HUES64 (cell line): ENCODE data around the gene BTG2.

ENCODE experiments used
- H3K27ac ChIP-seq: 2 replicates; pipeline ENCODE4 v1.7.0; 2013; ENCODE audit warnings: low read depth, low read length, inconsistent platforms
- H3K27me3 ChIP-seq: 2 replicates; pipeline ENCODE4 v1.6.1; 2013; ENCODE audit warnings: mild to moderate bottlenecking, low read length; ENCODE audit not compliant: insufficient read depth
- H3K36me3 ChIP-seq: 2 replicates; pipeline ENCODE4 v1.6.1; 2013; ENCODE audit warnings: mild to moderate bottlenecking, low read length; ENCODE audit not compliant: insufficient read depth
- H3K4me1 ChIP-seq: 2 replicates; pipeline ENCODE4 v1.6.1; 2013; ENCODE audit warnings: mild to moderate bottlenecking, low read length, moderate library complexity; ENCODE audit not compliant: insufficient read depth
- H3K4me3 ChIP-seq: 2 replicates; pipeline ENCODE4 v1.5.1; 2013; ENCODE audit warnings: mild to moderate bottlenecking, low read length, moderate library complexity
- H3K9ac ChIP-seq: 2 replicates; pipeline ENCODE4 v1.6.1; 2013; ENCODE audit warnings: mild to moderate bottlenecking, low read depth, low read length
- H3K9me3 ChIP-seq: 2 replicates; pipeline ENCODE4 v1.6.1; 2013; ENCODE audit warnings: low read depth, low read length; ENCODE audit not compliant: insufficient read depth
- WGBS: fragments of 150-250, 120-280 bp; methylation state at CpG from one replicate; pipeline ENCODE4 v1.1.7; 2013; ENCODE audit warnings: missing lambda C conversion rate; 5-methylcytosine and 5-hydroxymethylcytosine counted together

Gene BTG2

DNA sequence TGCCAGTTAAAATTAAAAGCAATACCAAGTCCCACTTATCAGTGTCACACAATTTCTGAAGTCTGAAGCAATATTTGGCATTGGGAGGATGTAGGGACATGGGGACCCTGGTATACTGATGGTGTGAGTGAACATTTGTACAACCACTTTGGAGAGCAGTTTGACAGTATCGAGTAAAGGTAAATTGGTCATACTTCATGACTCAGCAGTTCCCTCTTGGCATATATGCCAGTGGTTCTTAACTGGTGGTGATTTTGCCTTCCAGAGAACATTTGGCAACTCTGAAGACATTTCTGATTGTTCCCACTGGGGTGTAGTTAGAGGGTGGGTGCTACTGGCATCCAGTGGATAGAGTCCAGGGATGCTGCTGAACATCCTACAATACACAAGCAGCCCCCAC is 25.9 kb downstream of the BTG2 start:
- Histone ChIP-seq H3K9ac (no peak overlapping the region), H3K9me3 (no peaks in the 10 kb centered on the region), H3K4me1 (peaks cover 22% of the 10 kb centered on the region), H3K4me3 (no peak overlapping the region), H3K27me3 (peaks cover 12% of the 10 kb centered on the region), H3K27ac (no peak overlapping the region), H3K36me3 (no peaks in the 10 kb centered on the region)
- 87% methylated on average over 1 of the region's 1 CpG for WGBS

DNA sequence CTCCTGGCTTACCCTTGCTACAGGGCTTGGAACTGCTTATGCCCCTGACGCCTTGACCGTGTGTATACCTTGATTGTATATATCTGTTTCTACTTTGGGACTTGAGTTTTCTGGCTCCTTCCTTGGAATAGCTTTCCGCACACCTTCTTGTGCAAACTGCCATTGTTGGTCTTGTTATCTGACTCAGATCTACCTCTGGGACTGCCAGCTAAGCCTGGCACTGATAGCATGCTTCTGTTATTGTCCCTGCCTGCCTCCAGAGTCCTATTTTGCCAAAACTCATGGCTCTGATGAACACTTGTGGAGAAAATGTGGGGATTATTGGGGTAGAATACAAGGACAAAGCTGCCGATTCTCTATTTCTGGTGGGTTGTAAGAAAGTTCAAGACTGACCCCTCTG is 30.2 kb downstream of the BTG2 start:
- no peaks in the 10 kb centered on the region for H3K9me3 ChIP-seq
- H3K27ac ChIP-seq, result no peak overlapping the region
- no peaks in the 10 kb centered on the region for H3K4me1 ChIP-seq
- no peaks in the 10 kb centered on the region for H3K27me3 ChIP-seq
- WGBS, result 95% methylated on average over 4 of the region's 4 CpGs
- H3K36me3 ChIP-seq, result no peaks in the 10 kb centered on the region
- H3K4me3 ChIP-seq, result no peak overlapping the region
- no peak overlapping the region for H3K9ac ChIP-seq

DNA sequence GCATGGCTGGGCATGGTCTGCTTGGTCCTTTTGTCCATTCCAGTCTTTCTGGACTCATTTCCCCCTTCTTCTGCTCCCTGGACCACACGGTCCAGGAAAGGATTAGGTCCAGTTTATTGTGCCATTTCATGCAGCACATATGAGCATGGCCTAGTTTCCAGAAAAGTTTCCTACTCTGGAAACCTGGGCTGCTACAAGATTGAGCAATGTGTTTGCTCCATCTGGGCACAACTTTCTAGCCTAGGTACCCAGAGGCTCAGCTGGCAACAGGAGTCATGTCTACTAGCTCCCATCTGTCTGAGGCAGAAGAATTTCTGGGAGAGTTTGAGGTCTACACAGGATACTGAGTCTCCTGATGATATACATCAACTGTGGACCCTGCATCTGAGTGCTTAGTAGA is 30.8 kb downstream of the BTG2 start:
- no peaks in the 10 kb centered on the region for H3K36me3 ChIP-seq
- WGBS, result 93% methylated on average over 1 of the region's 1 CpG
- no peaks in the 10 kb centered on the region for H3K4me1 ChIP-seq
- no peaks in the 10 kb centered on the region for H3K9me3 ChIP-seq
- H3K4me3 ChIP-seq, result no peak overlapping the region
- H3K9ac ChIP-seq, result no peak overlapping the region
- H3K27ac ChIP-seq, result no peak overlapping the region
- H3K27me3 ChIP-seq, result no peaks in the 10 kb centered on the region

DNA sequence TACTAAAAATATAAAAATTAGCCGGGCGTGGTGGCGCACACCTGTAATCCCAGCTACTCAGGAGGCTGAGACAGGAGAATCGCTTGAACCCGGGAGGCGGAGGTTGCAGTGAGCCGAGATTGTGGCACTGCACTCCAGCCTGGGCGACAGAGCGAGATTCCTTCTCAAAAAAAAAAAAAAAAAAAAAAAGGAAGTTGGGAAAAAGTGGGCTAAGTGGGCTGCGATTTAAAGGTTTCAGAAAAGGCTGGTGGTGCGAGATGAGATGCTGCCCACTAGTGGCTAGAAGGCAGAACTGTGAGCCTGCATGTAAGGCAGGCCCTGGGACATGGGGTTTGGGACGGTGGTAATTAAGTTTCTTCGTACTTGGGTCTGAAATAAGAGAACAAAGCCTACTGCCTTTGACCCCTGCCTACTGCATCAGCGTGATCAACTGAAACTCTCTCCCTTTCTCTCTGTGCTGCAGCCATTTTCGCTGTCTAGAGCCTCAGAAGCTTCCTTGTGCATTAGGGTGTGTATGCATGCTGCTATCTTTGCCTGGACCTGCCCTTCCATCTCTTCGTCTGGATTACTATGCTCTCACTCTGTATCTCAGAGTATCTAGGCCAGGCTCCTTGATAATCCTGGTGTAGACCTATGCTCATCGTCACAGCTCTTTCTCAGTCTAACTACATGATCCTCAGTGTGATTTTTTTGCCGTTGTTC is 33.2 kb downstream of the BTG2 start:
- Histone ChIP-seq H3K36me3 (no peaks in the 10 kb centered on the region), H3K4me1 (no peaks in the 10 kb centered on the region), H3K4me3 (no peak overlapping the region), H3K9ac (no peak overlapping the region), H3K27ac (no peak overlapping the region), H3K27me3 (no peaks in the 10 kb centered on the region), H3K9me3 (no peaks in the 10 kb centered on the region)
- WGBS, result 59% methylated on average over 16 of the region's 18 CpGs

DNA sequence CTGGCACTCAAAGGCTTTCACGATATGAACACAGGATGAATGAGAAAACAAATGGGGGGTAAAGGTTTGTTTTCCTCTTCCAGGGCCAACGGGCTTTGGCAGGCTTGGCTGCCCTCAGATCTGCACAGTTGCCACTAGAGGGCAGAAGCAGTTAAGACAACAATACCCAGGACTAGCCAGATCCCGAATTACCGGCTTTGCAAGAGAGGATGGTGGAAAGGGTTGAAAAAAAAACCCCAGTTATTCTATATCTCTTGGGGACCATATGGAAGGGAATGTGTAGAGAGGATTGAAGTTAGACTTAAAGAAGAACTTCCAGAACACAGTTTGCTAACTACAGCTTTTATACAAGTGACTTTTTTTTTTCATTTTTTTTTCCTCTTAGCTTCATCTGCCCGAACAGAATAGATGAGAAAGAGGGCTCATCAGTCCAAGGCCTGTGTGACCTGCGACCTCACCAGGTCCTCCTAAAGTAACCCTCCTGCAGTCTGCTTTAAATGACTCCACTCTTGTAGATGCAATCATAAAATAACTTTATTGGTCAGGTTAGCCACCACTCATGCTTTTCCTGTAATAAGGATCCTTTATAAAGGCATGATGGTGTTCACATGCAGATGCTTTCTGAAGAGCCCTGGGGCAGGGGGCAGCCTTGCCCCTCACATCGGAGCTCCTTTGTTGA is 34.9 kb downstream of the BTG2 start:
- 23% methylated on average over 7 of the region's 7 CpGs for WGBS
- Histone ChIP-seq H3K9ac (no peak overlapping the region), H3K27ac (no peak overlapping the region), H3K4me3 (no peak overlapping the region), H3K4me1 (no peaks in the 10 kb centered on the region), H3K27me3 (no peaks in the 10 kb centered on the region), H3K9me3 (no peaks in the 10 kb centered on the region), H3K36me3 (no peaks in the 10 kb centered on the region)

DNA sequence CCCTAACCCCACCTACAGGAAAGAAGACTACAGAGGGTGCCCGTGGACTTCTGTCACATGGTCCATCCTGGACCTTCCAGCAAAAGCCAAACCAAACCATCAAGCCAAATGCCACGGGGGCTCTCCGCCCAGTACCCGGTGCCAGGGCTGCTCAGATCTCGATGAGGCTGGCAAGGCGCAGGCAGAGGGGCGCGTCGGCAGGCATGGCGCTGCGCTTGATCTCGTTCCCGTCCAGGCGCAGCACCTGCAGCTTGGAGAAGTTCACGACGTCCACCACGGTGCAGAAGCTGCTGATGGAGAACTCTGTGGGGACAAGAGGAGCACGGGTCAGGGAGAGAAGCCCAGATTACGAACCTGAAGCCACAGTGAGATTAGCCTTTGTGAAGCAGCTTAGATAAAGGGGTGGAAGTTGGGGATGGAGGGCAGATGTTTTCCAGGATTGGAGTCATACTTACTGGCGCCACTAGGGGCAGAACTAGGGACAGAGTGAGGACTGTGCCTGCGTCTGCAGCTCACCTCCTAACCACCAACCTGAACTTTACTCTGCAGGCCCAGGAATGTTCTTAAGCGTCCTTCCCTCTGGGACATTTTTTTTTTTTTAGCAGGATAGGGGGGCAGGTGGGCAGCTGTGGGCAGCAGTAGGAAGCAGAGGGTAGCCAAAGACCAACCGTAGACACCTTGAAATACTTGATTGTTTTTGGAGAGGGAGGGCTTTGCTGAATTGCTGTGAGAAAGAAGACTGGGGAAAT is 37.0 kb downstream of the BTG2 start:
- no peaks in the 10 kb centered on the region for H3K27me3 ChIP-seq
- no peak overlapping the region for H3K4me3 ChIP-seq
- no peak overlapping the region for H3K9ac ChIP-seq
- 70% methylated on average over 23 of the region's 23 CpGs for WGBS
- H3K36me3 ChIP-seq, result no peaks in the 10 kb centered on the region
- H3K27ac ChIP-seq, result no peak overlapping the region
- H3K9me3 ChIP-seq, result no peaks in the 10 kb centered on the region
- no peaks in the 10 kb centered on the region for H3K4me1 ChIP-seq

DNA sequence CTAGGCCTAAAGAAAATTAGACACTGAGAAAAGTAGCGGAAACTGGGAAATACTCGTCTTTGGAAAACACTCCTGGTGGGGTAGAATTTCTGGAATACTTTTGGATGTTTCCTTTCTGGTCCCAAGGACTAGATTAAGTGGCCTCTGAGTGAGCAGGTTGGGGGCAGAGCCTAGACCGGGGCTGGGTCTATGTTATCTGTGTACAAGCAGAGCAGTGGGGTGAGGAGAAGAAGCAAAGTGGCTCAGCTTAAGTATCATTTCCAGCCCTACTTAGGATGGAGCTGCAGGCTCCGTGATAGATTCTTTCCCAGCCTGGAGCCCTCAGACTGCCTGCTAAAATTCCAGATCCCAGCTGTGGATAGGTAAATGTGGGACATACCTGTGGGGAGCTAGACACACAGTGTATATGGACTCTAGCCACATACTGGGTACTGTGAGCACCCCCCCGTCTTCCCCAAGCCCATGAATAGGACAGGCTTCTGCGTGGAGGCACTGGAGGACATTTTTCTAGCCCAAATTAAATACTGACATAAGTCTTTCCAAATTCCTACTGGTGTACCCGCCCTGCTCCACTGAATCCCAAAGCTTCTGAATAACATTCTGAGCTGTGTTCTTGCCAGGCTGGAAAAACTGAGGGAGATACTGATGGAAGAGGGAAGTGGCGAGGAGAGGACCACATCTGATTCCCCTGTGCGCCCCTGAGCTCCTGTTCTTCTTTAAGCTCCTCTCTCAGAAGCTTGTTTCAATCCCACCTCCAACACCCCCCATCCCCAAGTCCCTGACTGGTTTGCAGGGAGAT is 38.8 kb downstream of the BTG2 start:
- H3K4me3 ChIP-seq, result no peak overlapping the region
- H3K27ac ChIP-seq, result no peak overlapping the region
- H3K4me1 ChIP-seq, result no peaks in the 10 kb centered on the region
- H3K9me3 ChIP-seq, result no peaks in the 10 kb centered on the region
- no peak overlapping the region for H3K9ac ChIP-seq
- H3K36me3 ChIP-seq, result no peaks in the 10 kb centered on the region
- WGBS, result 88% methylated on average over 9 of the region's 9 CpGs
- no peaks in the 10 kb centered on the region for H3K27me3 ChIP-seq

DNA sequence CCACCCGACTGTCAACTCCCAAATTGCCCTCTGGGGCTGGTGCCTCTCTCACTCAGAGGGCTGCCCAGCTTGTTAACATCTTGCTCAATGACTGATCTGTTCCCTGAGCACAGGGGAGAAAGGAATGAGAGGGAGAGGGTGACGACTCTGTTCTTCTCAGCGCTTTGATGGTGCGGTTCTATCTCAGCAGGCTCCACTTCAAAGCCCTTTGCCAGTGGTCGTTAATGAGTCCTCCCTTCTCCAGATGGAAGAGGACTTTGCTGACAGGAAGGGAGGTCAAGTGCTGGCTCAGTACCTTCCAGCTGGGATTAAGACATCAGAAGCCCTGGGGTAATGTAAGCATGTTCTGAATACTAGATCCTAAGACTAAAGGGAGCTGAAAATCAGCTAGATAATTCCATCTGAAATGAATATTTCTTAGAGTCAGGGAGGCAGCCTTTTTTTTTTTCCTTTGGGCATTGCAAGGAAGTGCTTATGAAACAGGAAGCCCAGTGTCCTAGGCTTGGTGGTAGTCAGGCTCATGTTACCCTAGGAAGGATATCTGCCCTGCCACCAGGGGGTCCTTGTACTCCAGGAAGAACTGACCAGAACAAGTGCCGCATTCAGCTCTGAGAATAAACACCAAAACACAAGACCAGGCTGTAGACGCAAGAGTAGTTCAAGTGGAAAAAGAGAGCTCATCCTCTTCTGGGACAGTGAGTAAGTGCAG is 40.9 kb downstream of the BTG2 start:
- H3K4me1 ChIP-seq, result no peaks in the 10 kb centered on the region
- no peak overlapping the region for H3K4me3 ChIP-seq
- peaks cover 4% of the 10 kb centered on the region; the same call in 1 of the 2 replicates for H3K27me3 ChIP-seq
- H3K9ac ChIP-seq, result no peak overlapping the region
- H3K9me3 ChIP-seq, result no peaks in the 10 kb centered on the region
- no peaks in the 10 kb centered on the region for H3K36me3 ChIP-seq
- 30% methylated on average over 7 of the region's 7 CpGs for WGBS
- H3K27ac ChIP-seq, result no peak overlapping the region

DNA sequence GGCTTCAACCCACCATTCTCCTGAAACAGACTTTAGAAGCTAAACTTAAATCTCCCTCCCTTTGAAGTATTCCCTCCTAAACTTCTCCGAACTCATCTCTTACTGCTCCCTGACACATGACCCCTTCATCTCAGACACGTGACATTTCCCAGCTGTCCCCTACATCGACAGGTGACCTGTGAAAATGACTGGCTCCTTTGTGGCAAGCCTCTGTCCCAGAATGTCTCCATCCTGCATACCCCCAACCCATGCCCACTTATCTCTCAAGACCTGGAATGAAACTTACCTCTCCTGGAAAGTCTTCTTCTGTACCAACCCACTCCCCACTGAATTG is 41.4 kb downstream of the BTG2 start:
- Histone ChIP-seq H3K9ac (no peak overlapping the region), H3K27me3 (peaks cover 4% of the 10 kb centered on the region; the same call in 1 of the 2 replicates), H3K4me3 (no peak overlapping the region), H3K9me3 (no peaks in the 10 kb centered on the region), H3K27ac (no peak overlapping the region), H3K4me1 (no peaks in the 10 kb centered on the region), H3K36me3 (no peaks in the 10 kb centered on the region)
- 90% methylated on average over 3 of the region's 3 CpGs for WGBS

DNA sequence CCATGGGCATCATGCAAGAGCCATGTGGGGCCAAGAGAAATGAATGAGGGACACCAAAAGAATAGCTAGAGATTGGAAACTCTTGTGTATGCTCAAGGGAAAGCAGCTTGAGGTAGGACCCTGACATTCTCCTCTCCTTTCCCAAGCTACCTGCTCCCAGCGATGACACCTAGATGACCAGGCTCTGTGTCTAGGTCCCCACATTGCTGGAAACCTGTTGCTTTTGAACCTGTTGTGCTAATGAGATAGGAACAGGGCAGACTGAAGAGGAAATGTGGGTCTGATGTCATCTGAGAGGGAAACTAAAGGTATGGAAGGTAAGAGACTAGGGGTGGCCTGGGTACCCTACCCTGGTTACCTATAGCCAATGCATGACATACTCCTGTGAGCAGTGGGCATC is 43.8 kb downstream of the BTG2 start:
- WGBS, result 83% methylated on average over 1 of the region's 1 CpG
- no peaks in the 10 kb centered on the region for H3K4me1 ChIP-seq
- no peak overlapping the region for H3K9ac ChIP-seq
- peaks cover 4% of the 10 kb centered on the region; the same call in 1 of the 2 replicates for H3K27me3 ChIP-seq
- H3K4me3 ChIP-seq, result no peak overlapping the region
- H3K9me3 ChIP-seq, result no peaks in the 10 kb centered on the region
- no peak overlapping the region for H3K27ac ChIP-seq
- no peaks in the 10 kb centered on the region for H3K36me3 ChIP-seq
